Prostate gland (tissue), 2 donors: Measurements from ENCODE around the gene EPHB4. TPM values are rescaled to one million over a fixed set of nuclear protein-coding genes. Genes with fewer than 3 reads are reported as not detected.
"Not testable (repeated sequence)": the region's sequence is repeated elsewhere in the genome, so short reads cannot be mapped to it uniquely, and the experiment has no call there.

ENCODE experiments used
- DNase-seq: peaks from one replicate; pipeline ENCODE4 v3.0.0-alpha.2; 2019; ENCODE audit warnings: low spot score
- H3K27ac ChIP-seq, 2 donors: fragments of 200-600 bp; sonication (generic); 2 replicates each; pipeline ENCODE4 v1.5.1; 2017 to 2019
- H3K27me3 ChIP-seq: fragments of 200-600 bp; sonication (generic); replicated peaks from 2 replicates; pipeline ENCODE4 v1.5.1; 2019; ENCODE audit not compliant: insufficient read depth
- H3K36me3 ChIP-seq, 2 donors: fragments of 200-600 bp; sonication (generic); 1 replicate in 1 of 2; 2 replicates in 1 of 2; pipeline versions ENCODE4 v1.5.1 to v1.8.1; 2017 to 2019
- H3K4me1 ChIP-seq: fragments of 200-600 bp; sonication (generic); replicated peaks from 2 replicates; pipeline ENCODE4 v1.5.1; 2019
- H3K4me3 ChIP-seq, 2 donors: fragments of 200-600 bp; sonication (generic); 2 replicates each; pipeline ENCODE4 v1.5.1; 2017 to 2019
- H3K9me3 ChIP-seq: fragments of 200-600 bp; sonication (generic); 2 replicates; pipeline ENCODE4 v1.5.1; 2017
- CTCF ChIP-seq, 4 experiments: fragments of 200-600 bp in 2 of 4; fragments of 450-650 bp in 2 of 4; sonication (generic) in 2 of 4; IDR thresholded peaks; 1 replicate in 3 of 4; 2 replicates in 1 of 4; pipeline ENCODE4 v1.5.1; 2016 to 2019; ENCODE audit warnings: antibody characterized with exemption in 4 of 4, mild to moderate bottlenecking in 2 of 4, moderate library complexity in 2 of 4
- POLR2A ChIP-seq: fragments of 450-650 bp; IDR thresholded peaks from one replicate; pipeline ENCODE4 v1.6.1; 2016; ENCODE audit warnings: antibody characterized with exemption, mild to moderate bottlenecking
- POLR2AphosphoS5 ChIP-seq: sonication (generic); formaldehyde crosslinking; IDR thresholded peaks from one replicate; pipeline ENCODE4 v1.6.1; 2017; ENCODE audit warnings: antibody characterized with exemption
- WGBS: methylation state at CpG from one replicate; pipeline ENCODE4 v1.1.5; 2018; 5-methylcytosine and 5-hydroxymethylcytosine counted together
- intact Hi-C: fragments of 100-400 bp; cut with DNase I; formaldehyde crosslinking; loops from one replicate; pipeline ENCODE4 v1.14.2; 2022
- total RNA-seq, 2 donors: library from RNA; depleted of rRNA; stranded (reverse); fragments of >200 nt; gene quantifications; one replicate each; pipeline ENCODE4 v1.1.0, GENCODE V29; 2016

Gene EPHB4
- total RNA-seq, 2 donors from 2014 or later, result 78.6 to 80.8 TPM

- Histone ChIP-seq H3K4me3 (no peak overlapping the region), H3K27ac (no peak overlapping the region), H3K27me3 (no peaks in the 10 kb centered on the region), H3K36me3 (peaks cover 9 to 21% of the 10 kb centered on the region in 2 donors), H3K4me1 (no peaks in the 10 kb centered on the region), H3K9me3 (no peaks in the 10 kb centered on the region)
- DNase-seq, result no peak
- TF ChIP-seq POLR2A (no peak), CTCF (IDR thresholded peaks at IDR 0.05) (no peak), POLR2AphosphoS5 (no peak)
- 95% methylated on average over 8 of the region's 9 CpGs for WGBS
- intact Hi-C loops, result no loop called here
These were observed 9.0 kb downstream of the EPHB4 start for GRCh38 chr7:100818366-100818765.

- H3K36me3 ChIP-seq, result peaks cover 7 to 13% of the 10 kb centered on the region in 2 donors
- intact Hi-C loops, result no loop called here
These were observed 10.2 kb downstream of the EPHB4 start for GRCh38 chr7:100817097-100817496.

GRCh38 chr7:100816515-100816914 lies 10.8 kb downstream of the EPHB4 start:
- WGBS, result 97% methylated on average over 16 of the region's 16 CpGs
- intact Hi-C loops, H3K4me3 ChIP-seq, H3K27me3 ChIP-seq, H3K4me1 ChIP-seq, H3K27ac ChIP-seq, DNase-seq, H3K9me3 ChIP-seq, H3K36me3 ChIP-seq: not testable (repeated sequence)

More at GRCh38 chr7:100817097-100817496, 10.2 kb downstream of the EPHB4 start:
- no peaks in the 10 kb centered on the region for H3K9me3 ChIP-seq
- DNase-seq, result no peak
- H3K4me3 ChIP-seq, result no peak overlapping the region
- TF ChIP-seq POLR2AphosphoS5 (no peak), CTCF (IDR thresholded peaks at IDR 0.05) (no peak), POLR2A (no peak)
- H3K27me3 ChIP-seq, result no peaks in the 10 kb centered on the region
- H3K27ac ChIP-seq, result no peak overlapping the region
- H3K4me1 ChIP-seq, result no peaks in the 10 kb centered on the region
- WGBS, result 95% methylated on average over 19 of the region's 19 CpGs

- no peak for TF ChIP-seq CTCF (IDR thresholded peaks at IDR 0.05)
- TF ChIP-seq POLR2AphosphoS5, result no peak
- TF ChIP-seq POLR2A, result no peak
- H3K4me1 ChIP-seq, result no peaks in the 10 kb centered on the region
- no peak overlapping the region for H3K4me3 ChIP-seq
- 94% methylated on average over 22 of the region's 22 CpGs for WGBS
- no peaks in the 10 kb centered on the region for H3K36me3 ChIP-seq
- DNase-seq, result no peak
- no peaks in the 10 kb centered on the region for H3K27me3 ChIP-seq
- intact Hi-C loops, result no loop called here
- H3K9me3 ChIP-seq, result no peaks in the 10 kb centered on the region
- no peak overlapping the region for H3K27ac ChIP-seq
These were observed 14.6 kb downstream of the EPHB4 start for GRCh38 chr7:100812729-100813128.

- H3K9me3 ChIP-seq, result no peaks in the 10 kb centered on the region
- H3K4me1 ChIP-seq, result no peaks in the 10 kb centered on the region
- intact Hi-C loops, result no loop called here
- no peak overlapping the region for H3K27ac ChIP-seq
- TF ChIP-seq POLR2AphosphoS5 (no peak), POLR2A (no peak), CTCF (IDR thresholded peaks at IDR 0.05) (no peak)
- no peaks in the 10 kb centered on the region for H3K27me3 ChIP-seq
- H3K4me3 ChIP-seq, result no peak overlapping the region
- no peaks in the 10 kb centered on the region for H3K36me3 ChIP-seq
- no peak for DNase-seq
- 86% methylated on average over 6 of the region's 6 CpGs for WGBS
These were observed 15.8 kb downstream of the EPHB4 start for GRCh38 chr7:100811480-100811879.
